ENCODE data around the gene TMEM141.

DNA sequence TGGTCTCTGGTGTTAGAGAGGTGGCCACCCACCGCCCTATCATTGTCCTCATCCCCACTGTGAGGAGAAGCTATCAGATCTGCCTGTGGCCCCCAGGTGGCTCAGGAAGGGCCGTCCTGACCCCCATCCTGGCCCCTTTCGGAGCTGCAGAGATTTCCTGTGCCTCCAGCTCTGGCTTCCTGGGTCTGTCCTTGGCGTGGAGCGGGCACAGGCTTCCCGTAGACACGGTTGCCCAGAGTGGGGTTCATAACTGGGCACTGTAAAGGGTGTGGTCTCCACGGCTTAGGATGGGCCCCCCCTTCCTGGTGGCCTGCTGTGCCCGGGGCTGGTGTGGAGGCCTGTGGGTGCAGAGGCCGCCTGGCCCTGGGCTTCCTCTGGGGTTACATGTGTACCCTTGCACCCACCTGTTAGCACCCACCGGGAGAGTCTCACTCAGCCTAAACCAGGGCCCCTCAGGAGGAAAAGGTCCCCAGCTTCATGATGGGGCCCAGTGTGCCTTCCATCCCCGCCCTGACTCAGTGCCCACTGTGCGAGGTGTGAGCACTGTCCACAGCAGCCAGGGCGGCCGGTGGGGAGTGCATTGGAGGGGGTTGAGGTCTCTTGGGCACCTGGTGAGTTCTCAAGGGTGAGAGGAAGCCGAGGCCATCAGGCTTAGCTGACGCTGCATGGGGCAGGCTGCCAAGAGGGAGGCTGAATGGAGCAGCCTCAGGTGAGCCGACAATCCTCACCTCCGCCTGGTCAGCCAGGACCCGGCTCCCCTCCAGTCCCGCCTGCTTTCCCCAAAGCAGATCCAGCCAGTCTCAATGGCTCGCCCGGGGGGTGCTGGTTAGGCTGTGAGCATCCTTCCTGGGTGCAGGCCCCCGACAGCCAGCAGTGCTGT, 35.8 kb downstream of the TMEM141 start:
- TF ChIP-seq, protein P1, sequence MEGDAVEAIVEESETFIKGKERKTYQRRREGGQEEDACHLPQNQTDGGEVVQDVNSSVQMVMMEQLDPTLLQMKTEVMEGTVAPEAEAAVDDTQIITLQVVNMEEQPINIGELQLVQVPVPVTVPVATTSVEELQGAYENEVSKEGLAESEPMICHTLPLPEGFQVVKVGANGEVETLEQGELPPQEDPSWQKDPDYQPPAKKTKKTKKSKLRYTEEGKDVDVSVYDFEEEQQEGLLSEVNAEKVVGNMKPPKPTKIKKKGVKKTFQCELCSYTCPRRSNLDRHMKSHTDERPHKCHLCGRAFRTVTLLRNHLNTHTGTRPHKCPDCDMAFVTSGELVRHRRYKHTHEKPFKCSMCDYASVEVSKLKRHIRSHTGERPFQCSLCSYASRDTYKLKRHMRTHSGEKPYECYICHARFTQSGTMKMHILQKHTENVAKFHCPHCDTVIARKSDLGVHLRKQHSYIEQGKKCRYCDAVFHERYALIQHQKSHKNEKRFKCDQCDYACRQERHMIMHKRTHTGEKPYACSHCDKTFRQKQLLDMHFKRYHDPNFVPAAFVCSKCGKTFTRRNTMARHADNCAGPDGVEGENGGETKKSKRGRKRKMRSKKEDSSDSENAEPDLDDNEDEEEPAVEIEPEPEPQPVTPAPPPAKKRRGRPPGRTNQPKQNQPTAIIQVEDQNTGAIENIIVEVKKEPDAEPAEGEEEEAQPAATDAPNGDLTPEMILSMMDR (conservative IDR thresholded peaks at IDR 0.05; ENCODE audit: low read length): no peak
- TF ChIP-seq EZH2phosphoT487 (IDR thresholded peaks at IDR 0.05; ENCODE audit: borderline replicate concordance): no peak
